RKO (cell line): ENCODE results near the gene ISX.
"Not testable (repeated sequence)": the region's sequence is repeated elsewhere in the genome, so short reads cannot be mapped to it uniquely, and the experiment has no call there.

ENCODE experiments used
- DNase-seq: peaks from one replicate; pipeline ENCODE4 v3.0.0-alpha.2; 2016; ENCODE audit warnings: low spot score

The ISX gene

GRCh38 chr22:35065796-35066218 is at the start of gene ISX:
ISX (plus strand) TSS chr22:35066158; CDS start chr22:35067088, 930 bp downstream.
- no peak for DNase-seq

- no peak for DNase-seq
These were observed 49.0 kb upstream of the ISX start for GRCh38 chr22:35016909-35017308.

GRCh38 chr22:35018995-35019394 is 47.0 kb upstream of the ISX start:
- DNase-seq, result no peak

- DNase-seq, result no peak
These were observed 45.4 kb upstream of the ISX start for GRCh38 chr22:35020517-35020916.

DNA sequence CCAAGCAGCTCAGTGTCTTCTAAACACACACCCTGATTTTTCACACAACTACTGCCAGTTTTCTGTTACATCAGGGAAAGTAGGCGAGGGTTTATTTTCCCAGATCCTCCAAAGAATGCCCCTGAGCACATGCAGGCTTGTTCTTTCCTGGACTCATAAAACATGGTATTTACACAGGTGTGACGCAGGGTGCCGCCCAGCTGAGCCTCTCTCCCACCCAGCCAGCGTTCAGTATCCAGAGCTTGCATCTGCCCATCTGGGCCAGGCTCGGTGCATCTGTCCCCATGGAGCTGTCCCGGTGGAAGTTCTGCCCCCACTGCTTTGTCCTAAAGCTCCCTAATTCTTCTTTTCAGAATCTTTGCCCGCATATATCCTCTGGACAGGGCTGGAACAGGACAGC is 44.8 kb upstream of the ISX start:
- DNase-seq, result no peak

GRCh38 chr22:35022291-35022690 is 43.7 kb upstream of the ISX start:
- no peak for DNase-seq

DNA sequence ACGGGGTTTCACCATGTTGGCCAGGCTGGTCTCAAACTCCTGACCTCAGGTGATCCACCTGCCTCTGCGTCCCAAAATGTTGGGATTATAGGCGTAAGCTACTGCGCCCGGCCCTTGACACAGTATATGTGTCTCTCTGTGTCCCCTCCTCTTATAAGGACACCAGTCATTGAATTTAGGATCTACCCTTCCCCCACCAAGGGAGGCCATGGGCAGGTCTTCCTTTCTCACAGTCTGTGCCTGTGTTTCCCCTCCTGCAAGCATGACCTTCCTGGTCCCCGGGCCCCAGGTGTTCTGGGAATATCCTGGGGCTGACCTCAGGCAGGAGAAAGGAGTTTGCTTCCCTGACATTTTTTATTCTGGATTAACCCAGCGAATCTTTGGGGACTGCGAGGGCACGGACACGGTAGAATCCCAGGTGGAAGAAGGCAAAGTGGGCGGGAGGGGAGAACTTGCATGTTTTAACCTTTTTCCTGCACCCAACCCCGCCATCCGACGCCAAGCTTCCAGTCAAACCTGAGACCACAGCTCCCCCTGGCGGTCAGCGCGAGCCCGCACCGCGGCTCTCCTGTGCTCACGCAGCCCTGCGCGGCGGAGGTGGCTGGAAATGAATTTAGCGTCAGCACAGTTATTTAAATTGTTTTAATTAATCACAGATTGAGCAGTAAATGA is 42.1 kb upstream of the ISX start:
- peak; percentile 53 for DNase-seq

GRCh38 chr22:35024364-35024692 is 41.6 kb upstream of the ISX start:
- DNase-seq, result no peak

DNA sequence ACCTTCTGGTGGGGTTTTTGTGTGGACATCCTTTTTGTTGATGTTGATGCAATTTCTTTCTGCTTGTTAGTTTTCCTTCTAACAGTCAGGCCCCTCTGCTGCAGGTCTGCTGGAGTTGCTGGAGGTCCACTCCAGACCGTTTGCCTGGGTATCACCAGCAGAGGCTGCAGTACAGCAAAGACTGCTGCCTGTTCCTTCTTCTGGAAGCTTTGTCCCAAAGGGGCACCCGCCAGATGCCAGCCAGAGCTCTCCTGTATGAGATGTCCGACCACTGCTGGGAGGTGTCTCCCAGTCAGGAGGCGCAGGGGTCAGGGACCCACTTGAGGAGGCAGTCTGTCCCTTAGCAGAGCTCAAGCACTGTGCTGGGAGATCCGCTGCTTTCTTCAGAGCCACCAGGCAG is 35.8 kb upstream of the ISX start:
- not testable (repeated sequence) for DNase-seq

- DNase-seq, result no peak
These were observed 33.4 kb upstream of the ISX start for GRCh38 chr22:35032571-35032970.

DNA sequence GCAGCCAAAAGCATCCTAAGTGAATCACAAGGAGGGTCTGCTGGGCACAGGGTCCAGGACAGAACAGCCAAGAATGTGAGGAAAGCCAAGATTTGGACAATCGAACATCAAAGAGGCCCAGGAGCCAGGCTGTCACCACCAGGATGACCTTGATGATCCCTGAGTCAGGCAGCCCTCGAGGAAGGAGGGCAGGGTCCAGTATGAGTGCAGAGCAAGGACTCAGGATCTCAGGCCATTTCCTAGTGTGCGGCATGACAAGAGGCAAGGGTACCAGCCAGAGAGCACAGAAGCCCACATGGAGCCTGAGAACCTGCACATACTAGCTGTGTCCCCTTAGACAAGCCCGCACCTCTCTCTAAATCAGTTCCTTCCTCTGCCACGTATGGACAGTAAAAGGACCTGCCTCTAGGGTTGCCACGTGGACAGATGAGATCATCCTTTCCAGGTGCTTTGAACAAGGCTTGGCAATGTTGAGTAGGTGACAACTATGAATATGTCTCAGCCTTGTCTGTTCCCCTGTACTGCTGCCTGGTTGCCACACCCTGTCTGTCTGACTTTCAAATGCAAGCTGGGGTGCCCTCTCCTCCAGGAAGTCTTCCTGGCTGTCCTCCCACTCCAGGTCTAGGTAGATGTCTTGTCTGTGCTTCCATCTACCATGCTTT is 32.2 kb upstream of the ISX start:
- DNase-seq, result no peak

DNA sequence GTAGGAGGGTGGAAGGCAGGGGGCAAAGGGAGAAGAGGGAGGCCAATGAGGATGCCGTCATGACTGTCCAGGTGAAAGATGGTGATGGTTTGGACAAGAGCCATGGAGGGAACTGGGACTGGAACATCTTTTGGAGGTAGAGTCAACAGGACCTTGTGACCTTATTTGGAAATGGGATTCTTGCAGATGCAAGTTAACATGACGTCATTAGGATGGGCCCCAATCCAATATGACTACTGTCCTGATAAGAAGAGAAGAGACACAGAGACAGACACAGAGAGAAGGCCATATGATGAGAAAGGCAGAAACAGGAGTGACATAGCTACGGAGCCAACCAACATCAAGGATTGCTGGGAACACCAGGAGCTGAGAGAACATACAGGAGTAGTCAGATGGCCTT is 31.0 kb upstream of the ISX start:
- no peak for DNase-seq

GRCh38 chr22:35037089-35037488 is 28.9 kb upstream of the ISX start:
- DNase-seq, result no peak

GRCh38 chr22:35039625-35040024 is 26.3 kb upstream of the ISX start:
- DNase-seq, result no peak

DNA sequence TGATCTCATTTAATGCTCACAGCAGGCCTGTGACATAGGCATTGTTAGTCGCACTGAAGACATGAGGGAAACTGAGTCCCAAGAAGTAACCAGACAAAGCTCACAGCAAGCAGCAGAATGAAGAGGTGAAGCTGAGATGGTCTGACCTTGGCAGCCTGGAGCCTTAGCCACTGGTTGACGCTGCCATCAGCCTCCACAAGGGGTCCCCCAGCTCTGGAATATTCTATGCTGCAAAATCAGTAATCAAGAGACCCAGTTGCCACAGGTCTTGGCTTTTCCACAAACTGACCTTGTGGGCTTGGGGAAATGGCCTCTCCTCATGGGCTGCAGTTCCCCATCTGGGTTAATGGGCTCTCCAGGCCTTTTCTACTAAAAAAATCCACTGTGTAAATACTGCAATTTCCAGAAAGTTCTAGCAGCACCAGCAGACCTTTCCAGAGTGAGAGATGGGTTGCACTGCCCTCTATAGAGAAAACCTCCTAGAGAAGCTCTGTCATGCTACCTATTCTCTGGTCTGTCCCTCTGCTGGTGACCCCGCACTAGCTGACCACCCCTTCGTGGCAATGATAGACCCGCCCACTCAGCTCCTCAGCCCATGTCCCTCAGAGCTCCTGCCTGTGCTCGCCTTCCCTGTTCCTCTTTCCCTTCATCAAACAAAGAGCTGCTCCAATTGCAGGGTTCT is 22.6 kb upstream of the ISX start:
- no peak for DNase-seq

DNA sequence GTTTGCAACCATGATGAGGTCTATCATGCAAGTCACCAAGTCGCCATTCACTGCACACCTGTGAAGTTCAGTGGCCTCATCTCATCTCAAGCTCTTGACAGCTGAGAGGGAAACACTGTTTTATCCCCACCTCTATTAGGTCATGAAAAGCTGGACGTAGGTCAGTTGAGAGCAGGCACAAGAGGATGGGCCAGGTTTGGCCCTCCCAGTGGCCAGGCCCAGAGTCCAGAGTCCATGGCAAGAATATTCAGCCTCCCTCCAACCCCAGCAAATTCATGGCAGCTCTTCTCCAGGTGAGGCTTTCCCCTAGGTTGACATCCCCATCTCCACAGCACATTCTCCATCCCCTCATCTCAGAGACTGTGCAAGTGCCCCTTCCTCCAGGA is 22.0 kb upstream of the ISX start:
- no peak for DNase-seq

- no peak for DNase-seq
These were observed 21.2 kb upstream of the ISX start for GRCh38 chr22:35044607-35045390.

- no peak for DNase-seq
These were observed 20.5 kb upstream of the ISX start for GRCh38 chr22:35045451-35045850.

GRCh38 chr22:35046744-35047462 is 19.1 kb upstream of the ISX start:
- DNase-seq, result no peak

GRCh38 chr22:35050038-35050437 is 15.9 kb upstream of the ISX start:
- not testable (repeated sequence) for DNase-seq

- DNase-seq, result no peak
These were observed 14.9 kb upstream of the ISX start for GRCh38 chr22:35051013-35051535.

DNA sequence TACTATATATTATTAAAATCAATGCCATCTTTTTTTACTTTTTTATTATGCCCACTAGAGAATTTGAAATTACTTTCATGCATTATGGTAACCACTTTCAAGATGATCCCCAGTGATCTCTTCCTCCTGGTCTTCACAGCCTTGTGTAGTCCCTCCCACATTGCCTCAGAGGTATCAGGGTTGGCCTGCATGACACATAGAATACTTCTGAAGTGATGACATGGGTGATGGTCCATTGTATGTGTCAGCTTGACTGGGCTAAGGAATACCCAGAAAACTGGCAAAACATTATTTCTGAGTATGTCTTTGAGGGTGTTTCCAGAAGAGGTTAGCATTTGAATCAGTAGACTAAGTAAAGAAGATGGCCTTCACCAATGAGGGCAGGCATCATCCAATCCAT is 14.2 kb upstream of the ISX start:
- no peak for DNase-seq
